GM13976 (cell line): ENCODE measurements around the gene TP53BP2.

Source experiments
- DNase-seq: peaks from one replicate; pipeline ENCODE4 v3.0.0; 2012; ENCODE audit warnings: low spot score
- in situ Hi-C: fragments of 300-500 bp; cut with MboI; formaldehyde crosslinking; loops from one replicate; pipeline ENCODE4 v1.12.0; 2022; ENCODE audit warnings: low sequenced_read_pairs, mixed read lengths, inconsistent platforms; ENCODE audit not compliant: unreplicated experiment
- TF ChIP-seq, protein P1 (sequence below): IDR thresholded peaks from 2 replicates; pipeline ENCODE4 v1.5.1; 2012; ENCODE audit warnings: borderline replicate concordance, mild to moderate bottlenecking; ENCODE audit not compliant: insufficient read depth; ENCODE audit errors: extremely low read depth, missing control alignments, control extremely low read depth

Gene TP53BP2

DNA sequence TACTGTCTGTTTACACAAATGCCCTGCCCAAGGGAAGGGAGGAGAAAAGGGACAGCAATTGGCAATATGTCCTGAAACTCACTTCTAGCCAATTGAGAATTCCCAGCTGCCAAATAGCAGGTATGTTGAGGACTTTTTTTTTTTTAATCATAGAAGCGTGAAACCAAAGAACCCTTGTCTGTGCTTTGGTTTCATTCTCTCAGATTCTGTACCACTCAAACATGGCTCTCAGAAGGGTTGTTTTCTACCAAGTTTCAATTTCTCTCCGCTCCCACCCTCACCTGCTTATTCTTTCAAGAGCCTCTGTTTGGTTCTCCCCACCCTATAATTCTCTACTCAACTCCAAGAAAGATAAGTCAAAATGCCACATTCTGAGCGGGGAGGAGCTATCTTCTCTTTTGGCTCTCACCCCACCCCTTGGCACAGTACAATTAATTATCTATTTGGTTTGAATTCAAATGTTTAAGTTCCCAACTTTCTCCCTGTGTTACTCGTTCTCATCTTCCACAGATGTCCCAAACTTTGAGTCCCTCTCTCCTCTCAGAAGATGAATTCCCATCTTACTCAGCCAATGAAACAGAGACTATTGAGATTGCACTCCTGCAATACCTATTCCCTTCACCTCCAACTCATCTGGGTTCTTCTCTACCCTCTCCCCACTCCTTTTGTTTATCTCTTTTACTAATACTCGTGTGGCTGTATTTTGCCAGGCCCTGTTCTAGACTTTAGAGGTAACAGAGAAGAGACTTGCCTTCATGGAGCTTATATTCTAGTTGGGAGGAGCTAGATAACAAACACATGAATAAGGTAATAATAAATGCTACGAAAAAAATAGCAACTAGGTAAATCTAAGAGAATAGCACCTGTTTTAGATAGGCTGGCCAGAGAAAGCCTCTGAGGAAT lies 3.9 kb upstream of the TP53BP2 start:
- DNase-seq: no peak
- in situ Hi-C loops: no loop called here
- TF ChIP-seq, protein P1, sequence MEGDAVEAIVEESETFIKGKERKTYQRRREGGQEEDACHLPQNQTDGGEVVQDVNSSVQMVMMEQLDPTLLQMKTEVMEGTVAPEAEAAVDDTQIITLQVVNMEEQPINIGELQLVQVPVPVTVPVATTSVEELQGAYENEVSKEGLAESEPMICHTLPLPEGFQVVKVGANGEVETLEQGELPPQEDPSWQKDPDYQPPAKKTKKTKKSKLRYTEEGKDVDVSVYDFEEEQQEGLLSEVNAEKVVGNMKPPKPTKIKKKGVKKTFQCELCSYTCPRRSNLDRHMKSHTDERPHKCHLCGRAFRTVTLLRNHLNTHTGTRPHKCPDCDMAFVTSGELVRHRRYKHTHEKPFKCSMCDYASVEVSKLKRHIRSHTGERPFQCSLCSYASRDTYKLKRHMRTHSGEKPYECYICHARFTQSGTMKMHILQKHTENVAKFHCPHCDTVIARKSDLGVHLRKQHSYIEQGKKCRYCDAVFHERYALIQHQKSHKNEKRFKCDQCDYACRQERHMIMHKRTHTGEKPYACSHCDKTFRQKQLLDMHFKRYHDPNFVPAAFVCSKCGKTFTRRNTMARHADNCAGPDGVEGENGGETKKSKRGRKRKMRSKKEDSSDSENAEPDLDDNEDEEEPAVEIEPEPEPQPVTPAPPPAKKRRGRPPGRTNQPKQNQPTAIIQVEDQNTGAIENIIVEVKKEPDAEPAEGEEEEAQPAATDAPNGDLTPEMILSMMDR: no peak

DNA sequence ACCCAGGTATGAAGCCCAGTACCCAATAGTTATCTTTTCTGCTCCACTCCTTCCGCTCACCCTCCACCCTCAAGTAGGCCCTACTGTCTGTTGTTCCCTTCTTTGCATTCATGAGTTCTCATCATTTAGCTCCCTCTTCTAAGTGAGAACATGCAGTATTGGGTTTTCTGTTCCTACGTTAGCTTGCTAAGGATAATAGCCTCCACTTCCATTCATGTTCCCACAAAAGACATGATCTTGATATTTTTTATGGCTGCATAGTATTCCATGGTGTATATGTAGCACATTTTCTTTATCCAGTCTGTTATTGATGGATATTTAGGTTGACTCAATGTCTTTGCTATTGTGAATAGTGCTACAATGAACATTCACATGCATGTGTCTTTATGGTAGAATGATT lies 2.8 kb upstream of the TP53BP2 start:
- in situ Hi-C loops: no loop called here
- TF ChIP-seq, protein P1: no peak
- DNase-seq: no peak

DNA sequence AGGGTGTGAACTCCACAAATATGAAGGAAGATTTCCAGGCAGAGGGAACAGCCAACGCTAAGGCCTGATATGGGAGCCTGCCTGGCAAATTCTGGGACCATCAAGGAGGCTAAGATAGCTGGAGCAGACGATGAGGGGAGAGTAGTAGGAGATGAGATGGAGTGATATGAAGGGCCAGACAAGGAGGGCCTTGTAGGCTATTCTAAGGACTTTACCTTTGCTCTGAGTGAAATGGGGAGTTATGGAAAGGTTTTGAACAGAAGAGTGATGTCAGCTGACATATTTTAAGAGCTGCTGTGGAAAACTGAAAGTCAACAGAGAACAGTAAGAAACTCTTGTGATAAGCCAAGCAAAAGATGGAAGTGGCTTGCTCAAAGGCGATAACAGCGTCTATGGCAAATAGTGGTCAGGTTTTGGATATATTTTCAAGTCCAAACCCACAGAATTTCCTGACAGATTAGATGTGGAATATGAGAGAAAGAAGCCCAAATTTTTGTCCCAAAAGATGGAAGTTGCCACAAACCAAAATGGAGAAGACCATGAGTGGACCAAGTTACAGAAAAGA lies 2.1 kb upstream of the TP53BP2 start:
- in situ Hi-C loops: no loop called here
- no peak for DNase-seq
- TF ChIP-seq, protein P1: no peak

DNA sequence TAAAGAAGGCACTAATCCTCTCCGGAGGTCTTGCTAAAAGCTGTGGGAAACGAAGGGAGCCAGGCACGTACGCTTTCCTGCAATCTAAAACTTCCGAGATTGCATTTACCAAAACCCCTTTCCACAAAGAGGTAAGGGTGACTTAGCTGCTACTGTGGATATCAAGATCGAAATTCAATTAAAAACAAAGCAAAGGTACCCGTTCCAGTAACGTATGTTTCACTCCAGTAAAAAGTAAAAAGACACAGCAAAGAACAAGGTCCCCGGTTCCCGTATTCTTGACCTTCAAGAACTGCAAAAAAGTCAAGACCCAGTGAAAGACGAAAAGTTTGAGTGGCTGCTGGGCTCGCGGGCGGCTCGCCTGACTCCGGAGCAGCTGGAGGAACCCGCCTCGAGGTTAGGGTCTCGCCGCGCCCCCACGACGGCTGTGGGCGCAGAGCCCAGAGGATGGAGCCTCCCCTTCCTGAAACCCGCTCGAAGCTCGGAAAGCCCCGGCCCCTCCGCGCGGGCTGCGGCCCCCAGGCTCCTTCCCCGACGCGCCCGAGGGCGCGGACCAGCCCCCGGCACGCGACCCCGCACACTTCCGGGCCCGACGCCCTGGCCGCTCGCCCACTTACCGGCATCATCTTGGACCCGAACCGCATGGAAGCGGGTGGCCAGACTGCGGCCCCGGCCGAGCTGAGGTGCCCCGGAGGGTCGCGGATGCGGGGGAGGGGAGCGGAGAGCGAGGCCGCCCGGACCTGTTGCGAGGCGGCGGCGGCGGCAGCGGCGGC lies 524 bp downstream of the TP53BP2 start:
- TF ChIP-seq, protein P1: no peak
- DNase-seq: peak; percentile 57
- in situ Hi-C loops: no loop called here

DNA sequence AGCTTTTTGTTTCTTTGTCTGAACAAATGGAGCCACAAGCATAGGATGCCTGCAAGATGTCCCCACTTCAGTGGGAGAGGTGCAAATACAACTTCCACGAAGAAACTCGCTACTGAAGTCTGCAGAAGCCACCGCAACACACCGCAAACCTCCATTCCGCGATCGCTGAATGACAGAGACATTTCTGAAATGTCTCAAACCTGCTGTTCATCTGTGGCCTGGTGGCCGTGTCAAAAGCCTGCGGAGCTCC lies 1.0 kb downstream of the TP53BP2 start:
- no peak for DNase-seq
- TF ChIP-seq, protein P1: no peak
- in situ Hi-C loops: no loop called here

DNA sequence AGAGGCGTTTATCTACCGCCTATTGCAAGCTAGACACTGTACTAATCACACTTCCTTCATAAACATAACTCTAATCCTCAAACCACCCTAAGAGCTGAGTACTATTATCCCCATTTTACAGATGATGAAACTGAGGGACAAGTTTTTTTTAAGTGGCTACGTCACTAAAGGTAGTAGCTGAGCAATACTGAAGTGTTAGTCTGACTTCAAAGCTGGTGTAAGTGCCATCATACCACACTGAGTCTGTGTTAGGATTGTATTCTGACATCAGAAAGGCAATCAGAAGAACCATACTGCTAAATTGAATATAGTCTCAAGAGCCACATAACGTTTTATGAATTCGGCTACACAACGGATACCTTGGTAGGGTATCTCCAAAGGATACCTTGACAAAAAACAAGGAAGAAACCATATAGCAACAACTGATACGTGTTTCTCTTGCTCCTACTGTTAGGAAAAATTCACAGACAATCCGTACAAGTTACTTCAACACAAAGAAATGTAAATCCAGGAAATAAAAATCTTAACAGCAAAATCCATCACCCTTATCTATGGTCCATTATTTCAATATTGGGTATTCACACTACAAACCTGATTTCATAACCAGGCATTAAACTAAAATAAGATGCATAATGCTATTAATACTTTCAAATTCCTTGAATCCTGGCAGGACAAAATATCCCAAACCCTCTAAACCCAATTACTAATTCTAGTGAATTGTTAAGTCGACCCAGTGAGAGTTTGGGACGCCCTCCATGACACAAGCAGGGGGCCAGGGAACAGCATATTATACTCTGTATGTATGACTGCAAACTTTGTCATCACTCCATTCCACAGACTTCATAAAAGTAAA lies 1.6 kb downstream of the TP53BP2 start:
- no peak for DNase-seq
- TF ChIP-seq, protein P1: no peak
- in situ Hi-C loops: no loop called here
